K562 (cell line): ENCODE data around the gene FAM193A. TPM values are rescaled to one million over a fixed set of nuclear protein-coding genes. Genes with fewer than 3 reads are reported as not detected.
A peak's percentile ranks its signal among the peaks of the same experiment; 100 is the strongest.

ENCODE experiments used
- ATAC-seq: fragments of 200-7000 bp; cut with Tn5 transposase; 3 replicates; pipeline ENCODE4 v1.9.1; 2020; ENCODE audit warnings: moderate library complexity
- BruUV-seq: library from RNA; stranded (reverse); fragments of 400-500 nt; replicated peaks from 2 replicates; lab custom pipeline; 2021; lab: Mats Ljungman, UMichigan
- CTCF ChIA-PET: fragments of 300-600 bp; formaldehyde crosslinking; extraction: SDS; loops from one replicate; lab custom pipeline; 2021; ENCODE audit warnings: low intra/inter-chr PET ratio; lab: Yijun Ruan, JAX
- POLR2A ChIA-PET: fragments of 300-600, 350-650 bp; sonication (Branson Sonifier 250); formaldehyde crosslinking; extraction: SDS; loops from one replicate; lab custom pipeline; 2021; ENCODE audit warnings: antibody characterized with exemption, inconsistent platforms; lab: Yijun Ruan, JAX
- DNase-seq, 4 experiments: peaks; one replicate each; pipeline versions ENCODE4 v3.0.0 to v3.0.0-alpha.2; 2011 to 2018; ENCODE audit warnings: low spot score in 3 of 4, mixed read lengths in 3 of 4; ENCODE audit errors: extremely low read depth in 1 of 4
- FAIRE-seq: peaks from 2 replicates; lab custom pipeline; 2011; peaks lifted over from hg19 to GRCh38; lab: Jason Lieb, UNC
- H2AFZ ChIP-seq: 2 replicates; pipeline ENCODE4 v1.6.0; 2011; ENCODE audit warnings: low read depth, low read length, control low read depth, inconsistent platforms
- H3K27ac ChIP-seq: fragments of 200-600 bp; 3 replicates; pipeline ENCODE4 v1.8.0; 2011; ENCODE audit warnings: low read depth, mild to moderate bottlenecking, control low read depth, inconsistent platforms, low read length, moderate library complexity, mixed read lengths; ENCODE audit errors: extremely low read depth
- H3K27me3 ChIP-seq, 2 experiments: fragments of 300-600 bp in 1 of 2; 2 replicates in 1 of 2; 3 replicates in 1 of 2; pipeline versions ENCODE4 v1.6.0 to v1.8.0; 2011; ENCODE audit warnings: inconsistent platforms in 2 of 2, low read length in 2 of 2, mild to moderate bottlenecking in 1 of 2, mixed read lengths in 1 of 2, moderate library complexity in 1 of 2; ENCODE audit not compliant: control insufficient read depth in 2 of 2, insufficient read depth in 2 of 2
- H3K36me3 ChIP-seq: fragments of 300-600 bp; 3 replicates; pipeline ENCODE4 v1.8.0; 2011; ENCODE audit warnings: mild to moderate bottlenecking, low read length, inconsistent platforms; ENCODE audit not compliant: control insufficient read depth, insufficient read depth
- H3K4me1 ChIP-seq, 2 experiments: fragments of 200-600 bp in 1 of 2; replicated peaks in 1 of 2; 2 replicates in 1 of 2; 3 replicates in 1 of 2; pipeline versions ENCODE4 v1.5.1 to v1.8.0; 2011; ENCODE audit warnings: inconsistent platforms in 2 of 2, low read length in 2 of 2, mild to moderate bottlenecking in 1 of 2, mixed read lengths in 1 of 2, moderate library complexity in 1 of 2; ENCODE audit not compliant: control insufficient read depth in 2 of 2, insufficient read depth in 2 of 2
- H3K4me2 ChIP-seq: 2 replicates; pipeline ENCODE4 v1.6.1; 2011; ENCODE audit warnings: low read length, control low read depth, inconsistent platforms, mixed read lengths; ENCODE audit not compliant: insufficient read depth
- H3K4me3 ChIP-seq: fragments of 200-600 bp; sonication (generic), shearing (Covaris generic); 2 replicates; pipeline ENCODE4 v1.5.1; 2016; ENCODE audit warnings: control low read depth, inconsistent platforms
- H3K79me2 ChIP-seq: fragments of 200-600 bp; 3 replicates; pipeline ENCODE4 v1.8.0; 2011; ENCODE audit warnings: low read length, inconsistent platforms; ENCODE audit not compliant: control insufficient read depth, insufficient read depth
- H3K9ac ChIP-seq, 2 experiments: 2 replicates each; pipeline versions ENCODE4 v1.6.0 to v1.6.1; 2011; ENCODE audit warnings: low read depth in 2 of 2, low read length in 2 of 2, control low read depth in 1 of 2, inconsistent platforms in 1 of 2, mild to moderate bottlenecking in 1 of 2, mixed read lengths in 1 of 2; ENCODE audit not compliant: insufficient read depth in 1 of 2
- H3K9me1 ChIP-seq: one replicate; pipeline ENCODE4 v1.6.0; 2011; ENCODE audit warnings: inconsistent platforms, mild to moderate bottlenecking, low read length, moderate library complexity; ENCODE audit not compliant: control insufficient read depth, insufficient read depth
- H3K9me3 ChIP-seq: replicated peaks from 2 replicates; pipeline ENCODE4 v1.5.1; 2011; ENCODE audit warnings: low read depth, low read length, inconsistent platforms; ENCODE audit not compliant: control insufficient read depth, insufficient read depth
- H4K20me1 ChIP-seq: replicated peaks from 2 replicates; pipeline ENCODE4 v1.6.1; 2011; ENCODE audit warnings: low read length, inconsistent platforms, mixed read lengths; ENCODE audit not compliant: control insufficient read depth, insufficient read depth
- AFF1 ChIP-seq, 2 experiments: fragments of 450-650 bp; IDR thresholded peaks; 2 replicates each; pipeline ENCODE4 v1.6.1; 2018; ENCODE audit warnings: mild to moderate bottlenecking in 2 of 2, low read depth in 1 of 2; ENCODE audit not compliant: partially characterized antibody in 2 of 2
- CBX1 ChIP-seq: sonication (generic); IDR thresholded peaks from 2 replicates; pipeline ENCODE4 v1.6.1; 2016; ENCODE audit warnings: antibody characterized with exemption, low read depth, mild to moderate bottlenecking
- CEBPB ChIP-seq: fragments of 450-650 bp; IDR thresholded peaks from 2 replicates; pipeline ENCODE4 v1.6.1; 2016; ENCODE audit warnings: missing genetic modification characterization, missing compliant biosample characterization
- HINFP ChIP-seq: fragments of 450-650 bp; conservative IDR thresholded peaks from 2 replicates; pipeline ENCODE4 v1.6.1; 2016; ENCODE audit warnings: missing genetic modification characterization, low read depth, mild to moderate bottlenecking, control low read depth, missing compliant biosample characterization
- HMBOX1 ChIP-seq: sonication (generic); IDR thresholded peaks from 2 replicates; pipeline ENCODE4 v1.6.1; 2016
- HNRNPLL ChIP-seq: fragments of 200-400 bp; formaldehyde crosslinking; IDR thresholded peaks from 2 replicates; pipeline ENCODE4 v1.6.1; 2017; ENCODE audit warnings: low read length, low read depth, mild to moderate bottlenecking; ENCODE audit not compliant: poor library complexity, severe bottlenecking
- KAT2B ChIP-seq: IDR thresholded peaks from one replicate; pipeline ENCODE4 v1.6.1; 2012; ENCODE audit warnings: low read depth, mild to moderate bottlenecking, control low read depth, inconsistent platforms, low read length, moderate library complexity
- KLF1 ChIP-seq: fragments of 450-650 bp; IDR thresholded peaks from 2 replicates; pipeline ENCODE4 v1.6.1; 2016; ENCODE audit warnings: missing genetic modification characterization, missing compliant biosample characterization
- OTX1 ChIP-seq: fragments of 450-650 bp; formaldehyde crosslinking; IDR thresholded peaks from 2 replicates; pipeline ENCODE4 v1.4.0; 2022; ENCODE audit warnings: mild to moderate bottlenecking
- PPARD ChIP-seq: fragments of 250-450 bp; sonication (Bioruptor Pico); IDR thresholded peaks from 2 replicates; pipeline ENCODE4 v1.8.0; 2022; ENCODE audit warnings: inconsistent platforms, mild to moderate bottlenecking, moderate library complexity
- SRSF7 ChIP-seq: fragments of 200-400 bp; formaldehyde crosslinking; optimal IDR thresholded peaks from 2 replicates; pipeline ENCODE3; 2017; ENCODE audit warnings: mild to moderate bottlenecking, low read depth, low read length
- ZBTB49 ChIP-seq: sonication (generic); formaldehyde crosslinking; IDR thresholded peaks from 2 replicates; pipeline ENCODE4 v1.8.0; 2022; ENCODE audit warnings: missing genetic modification reagents, mild to moderate bottlenecking, borderline replicate concordance
- ZNF589 ChIP-seq: fragments of 200-800 bp; sonication (Bioruptor generic); IDR thresholded peaks from 2 replicates; pipeline ENCODE4 v1.6.1; 2016; ENCODE audit warnings: low read depth, missing genetic modification characterization, missing compliant biosample characterization
- ZNF830 ChIP-seq: fragments of 250-450 bp; sonication (Bioruptor Pico); IDR thresholded peaks from 2 replicates; pipeline ENCODE4 v1.5.0; 2021; ENCODE audit warnings: mild to moderate bottlenecking
- WGBS: fragments of 100-300 bp; shearing (Covaris generic); methylation state at CpG from one replicate; pipeline ENCODE4 v1.1.6; 2016; ENCODE audit warnings: low coverage, mixed read lengths; ENCODE audit not compliant: insufficient coverage; ENCODE audit errors: missing lambda C conversion rate; 5-methylcytosine and 5-hydroxymethylcytosine counted together
- in situ Hi-C: fragments of 300-500 bp; cut with MboI; formaldehyde crosslinking; loops from 4 replicates; pipeline ENCODE4 v1.15.0; 2018; ENCODE audit warnings: inconsistent platforms, mixed read lengths
- intact Hi-C: fragments of 100-400 bp; cut with micrococcal nuclease; formaldehyde crosslinking; loops from 2 replicates; pipeline ENCODE4 v1.14.2; 2022
- polyA plus RNA-seq, 8 experiments: library from polyadenylated mRNA; depleted of rRNA in 4 of 8; stranded (reverse) in 5 of 8; unstranded in 3 of 8; fragments of >200 nt; fragmentation: Nextera tagmentation in 2 of 8; fragmentation: Illumina TruSeq in 1 of 8; extraction: Ambion mirVana in 2 of 8; extraction: Trizol in 1 of 8; gene quantifications; 2 replicates each; pipeline versions ENCODE4 v1.2.1 to v1.2.3, GENCODE V29; 2011 to 2014; ENCODE audit warnings: inconsistent platforms in 1 of 8, missing spikeins in 1 of 8
- total RNA-seq, 7 experiments: library from RNA; depleted of rRNA in 6 of 7; stranded (reverse); fragments of >200 nt in 6 of 7; fragmentation: Illumina TruSeq in 2 of 7; extraction: Trizol in 2 of 7; gene quantifications; 2 replicates each; pipeline versions ENCODE4 v1.2.1 to v1.2.3, GENCODE V29; 2011 to 2021; ENCODE audit warnings: low replicate concordance in 1 of 7

The FAM193A gene
- total and polyA plus RNA-seq, 9 of the 15 experiments (the other 6 are each of a cell fraction or from before 2014, with no cell fraction given): 0.46 to 24.6 (median 9.6) TPM

GRCh38 chr4:2642968-2643367 lies 106.5 kb downstream of the FAM193A start:
- peaks cover 66% of the 10 kb centered on the region; the same call in 2 of the 3 replicates for H3K36me3 ChIP-seq
- in situ Hi-C loops (no loop called here), intact Hi-C loops (no loop called here)
- ChIA-PET CTCF (no interaction called here), POLR2A (no interaction called here)
- H3K4me1 ChIP-seq: peaks cover 4 to 6% of the 10 kb centered on the region in 2 experiments; a peak in 4 of 5 replicates
- H3K79me2 ChIP-seq: no peaks in the 10 kb centered on the region
- H3K4me2 ChIP-seq: no peak overlapping the region
- no peak overlapping the region for H2AFZ ChIP-seq
- H4K20me1 ChIP-seq: no peaks in the 10 kb centered on the region
- no peak for ATAC-seq
- no peaks in the 10 kb centered on the region for H3K27me3 ChIP-seq
- no peak for FAIRE-seq
- no peak overlapping the region for H3K27ac ChIP-seq
- no peaks in the 10 kb centered on the region for H3K9me3 ChIP-seq
- whole genome bisulfite sequencing: 90% methylated on average over 7 of the region's 7 CpGs
- BruUV-seq: no TSS peak
- no peaks in the 10 kb centered on the region for H3K9me1 ChIP-seq
- H3K9ac ChIP-seq: peak overlapping the region in 1 of 2 experiments; percentile 36; a peak in 1 of 4 replicates
- no peak overlapping the region for H3K4me3 ChIP-seq
- no peak for DNase-seq
- TF ChIP-seq SRSF7 (no peak), CEBPB (no peak), KAT2B (no peak), OTX1 (no peak), CBX1 (no peak), HNRNPLL (no peak), HINFP (tag) (no peak), ZNF589 (CRISPR knock-in tag) (no peak), KLF1 (tag) (no peak), HMBOX1 (no peak), PPARD (CRISPR knock-in tag) (no peak), ZNF830 (CRISPR knock-in tag) (no peak), AFF1 (IDR thresholded peaks at IDR 0.05; ENCODE audit: low read depth in 1 of 2, partially characterized antibody in 2 of 2) (no peak), ZBTB49 (CRISPR knock-in tag) (no peak)
